HFFc6 (cell line): ENCODE measurements around the gene MIEN1. TPM values are rescaled to one million over a fixed set of nuclear protein-coding genes. Genes with fewer than 3 reads are reported as not detected.

Experiments
- DNase-seq: peaks from one replicate; pipeline ENCODE4 v3.0.0-alpha.2; 2018
- H3K27ac Mint-ChIP-seq: 2 replicates; pipeline ENCODE4 v1.8.0; 2020; ENCODE audit warnings: mild to moderate bottlenecking, mixed read lengths
- H3K27me3 Mint-ChIP-seq: 2 replicates; pipeline ENCODE4 v1.8.0; 2021; ENCODE audit warnings: mild to moderate bottlenecking, moderate library complexity, mixed read lengths; ENCODE audit not compliant: insufficient read depth
- H3K36me3 Mint-ChIP-seq: 2 replicates; pipeline ENCODE4 v1.8.0; 2021; ENCODE audit warnings: low read depth, mixed read lengths
- H3K4me1 Mint-ChIP-seq: 2 replicates; pipeline ENCODE4 v1.8.0; 2020; ENCODE audit warnings: low read depth, mixed read lengths
- H3K4me3 Mint-ChIP-seq: 2 replicates; pipeline ENCODE4 v1.8.0; 2020; ENCODE audit warnings: mild to moderate bottlenecking, moderate library complexity, mixed read lengths
- H3K9me3 Mint-ChIP-seq: 2 replicates; pipeline ENCODE4 v1.8.0; 2020; ENCODE audit warnings: mild to moderate bottlenecking, mixed read lengths
- total RNA-seq, 6 experiments: library from RNA; stranded (reverse); fragmentation: NEBNext Ultra II Directional; extraction: Animal tissue kit (Norgen Biotek cat#: 25700); gene quantifications; 2 replicates in 1 of 6; 3 replicates in 5 of 6; pipeline ENCODE4 v1.2.3, GENCODE V29; 2021
- TF ChIP-seq, protein P1 (sequence below): fragments of 200-600 bp; sonication (generic); IDR thresholded peaks from 2 replicates; pipeline ENCODE4 v1.5.0; 2021; ENCODE audit warnings: antibody characterized with exemption, mild to moderate bottlenecking

The MIEN1 gene
- total RNA-seq, 6 experiments from 2014 or later = 56.9 to 70.3 (median 66.0) TPM

DNA sequence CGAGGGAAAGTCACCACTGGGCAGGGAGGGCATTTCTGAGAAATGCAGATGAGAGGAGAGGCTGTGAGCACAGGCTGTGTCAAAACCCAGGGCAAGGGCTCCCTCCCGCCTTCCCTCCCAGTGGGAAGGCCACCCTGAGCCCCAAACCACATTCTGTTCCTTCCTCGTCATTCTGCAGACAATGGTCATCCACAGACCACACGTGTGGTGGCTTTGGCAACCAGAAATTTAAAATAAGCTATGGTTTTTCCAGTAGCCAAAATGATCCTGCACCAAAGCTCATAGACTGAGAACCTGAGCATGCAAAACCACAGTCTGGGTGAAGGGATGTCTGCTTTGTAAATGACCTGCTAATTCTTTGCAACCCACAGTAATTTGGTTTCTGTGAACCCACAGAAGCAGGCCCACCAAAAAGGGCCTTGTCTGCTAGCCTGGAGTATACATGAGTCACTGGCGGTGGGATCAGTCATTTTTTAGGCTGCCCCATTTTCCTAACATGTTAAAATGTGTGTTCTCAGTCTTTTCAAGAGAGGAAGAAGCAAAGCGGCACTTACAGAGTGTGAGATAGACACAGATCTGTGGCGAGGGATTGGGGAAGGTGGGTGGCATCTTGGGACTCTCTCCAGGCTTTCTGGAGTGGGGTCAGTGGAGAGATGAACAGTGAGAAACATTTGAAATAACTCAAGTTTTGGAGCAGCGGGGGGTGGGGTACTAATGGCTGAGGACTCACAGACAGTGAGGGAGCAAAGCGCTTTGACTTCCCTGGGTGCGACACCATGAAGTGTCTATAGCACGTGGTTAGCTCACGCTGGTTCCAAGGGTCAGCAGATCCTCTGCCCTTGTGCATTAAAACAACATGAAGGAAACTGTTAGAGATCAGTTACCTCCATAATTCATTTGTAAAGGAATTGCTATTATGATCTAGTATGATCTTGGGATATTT, 27.9 kb upstream of the MIEN1 start:
- peaks cover 42% of the 10 kb centered on the region for H3K27me3 Mint-ChIP-seq
- H3K4me3 Mint-ChIP-seq = no peak overlapping the region
- TF ChIP-seq, protein P1, sequence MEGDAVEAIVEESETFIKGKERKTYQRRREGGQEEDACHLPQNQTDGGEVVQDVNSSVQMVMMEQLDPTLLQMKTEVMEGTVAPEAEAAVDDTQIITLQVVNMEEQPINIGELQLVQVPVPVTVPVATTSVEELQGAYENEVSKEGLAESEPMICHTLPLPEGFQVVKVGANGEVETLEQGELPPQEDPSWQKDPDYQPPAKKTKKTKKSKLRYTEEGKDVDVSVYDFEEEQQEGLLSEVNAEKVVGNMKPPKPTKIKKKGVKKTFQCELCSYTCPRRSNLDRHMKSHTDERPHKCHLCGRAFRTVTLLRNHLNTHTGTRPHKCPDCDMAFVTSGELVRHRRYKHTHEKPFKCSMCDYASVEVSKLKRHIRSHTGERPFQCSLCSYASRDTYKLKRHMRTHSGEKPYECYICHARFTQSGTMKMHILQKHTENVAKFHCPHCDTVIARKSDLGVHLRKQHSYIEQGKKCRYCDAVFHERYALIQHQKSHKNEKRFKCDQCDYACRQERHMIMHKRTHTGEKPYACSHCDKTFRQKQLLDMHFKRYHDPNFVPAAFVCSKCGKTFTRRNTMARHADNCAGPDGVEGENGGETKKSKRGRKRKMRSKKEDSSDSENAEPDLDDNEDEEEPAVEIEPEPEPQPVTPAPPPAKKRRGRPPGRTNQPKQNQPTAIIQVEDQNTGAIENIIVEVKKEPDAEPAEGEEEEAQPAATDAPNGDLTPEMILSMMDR = no peak
- H3K4me1 Mint-ChIP-seq = peaks cover 11% of the 10 kb centered on the region
- H3K9me3 Mint-ChIP-seq = no peaks in the 10 kb centered on the region
- H3K36me3 Mint-ChIP-seq = no peaks in the 10 kb centered on the region
- no peak for DNase-seq
- no peak overlapping the region for H3K27ac Mint-ChIP-seq

- Mint-ChIP-seq H3K4me1 (peaks cover under 1% of the 10 kb centered on the region; the same call in 1 of the 2 replicates), H3K9me3 (no peaks in the 10 kb centered on the region), H3K4me3 (no peak overlapping the region), H3K27ac (no peak overlapping the region), H3K36me3 (no peaks in the 10 kb centered on the region), H3K27me3 (peaks cover 40% of the 10 kb centered on the region)
- TF ChIP-seq, protein P1 = no peak
- no peak for DNase-seq
Observed at GRCh38 chr17:39757176-39757662, 26.9 kb upstream of the MIEN1 start.

GRCh38 chr17:39756380-39757079, 26.2 kb upstream of the MIEN1 start:
- TF ChIP-seq, protein P1 = no peak
- H3K27ac Mint-ChIP-seq = no peak overlapping the region
- peaks cover 42% of the 10 kb centered on the region for H3K27me3 Mint-ChIP-seq
- no peaks in the 10 kb centered on the region for H3K36me3 Mint-ChIP-seq
- no peaks in the 10 kb centered on the region for H3K9me3 Mint-ChIP-seq
- H3K4me1 Mint-ChIP-seq = no peaks in the 10 kb centered on the region
- H3K4me3 Mint-ChIP-seq = no peak overlapping the region
- no peak for DNase-seq

DNA sequence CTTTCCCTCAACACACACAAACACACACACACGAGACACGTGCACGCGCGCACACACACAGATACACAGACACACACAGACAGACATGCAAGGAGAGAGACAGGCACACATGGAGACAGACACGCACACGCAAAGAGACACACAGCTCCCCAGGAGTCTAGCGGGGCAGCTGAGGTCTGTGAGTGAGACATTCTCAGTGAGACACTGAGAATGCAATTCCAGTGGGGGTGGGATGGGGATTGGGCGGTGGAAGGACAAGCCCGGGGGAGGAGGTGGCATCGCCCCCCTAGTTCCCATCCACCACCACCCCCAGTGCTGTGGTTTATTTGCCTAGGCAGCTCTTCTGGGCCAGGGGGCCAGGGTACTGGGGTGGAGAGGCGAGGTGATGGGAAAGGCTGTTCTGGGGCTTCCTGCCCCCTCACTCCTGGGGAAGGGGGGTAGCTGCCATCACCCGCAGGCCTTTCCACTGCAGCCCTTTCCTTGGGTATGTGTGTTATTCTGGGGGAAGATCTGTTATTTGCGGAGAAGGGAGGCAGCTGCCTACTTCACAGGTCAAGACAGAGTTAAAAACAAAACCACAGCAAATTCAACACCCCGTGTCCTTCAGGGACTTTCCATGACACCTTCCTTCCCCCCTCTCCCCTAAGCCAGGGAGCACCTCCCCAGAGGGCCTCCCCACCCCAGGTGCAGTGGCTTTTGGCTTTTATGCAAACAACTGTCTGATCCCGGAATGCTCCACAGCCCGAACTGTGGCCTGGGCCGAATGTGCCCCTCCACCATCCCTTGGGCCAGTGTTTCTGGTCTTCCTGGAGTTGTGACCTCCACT, 25.4 kb upstream of the MIEN1 start:
- Mint-ChIP-seq H3K36me3 (no peaks in the 10 kb centered on the region), H3K27me3 (peaks cover 38% of the 10 kb centered on the region), H3K4me1 (no peaks in the 10 kb centered on the region), H3K27ac (no peak overlapping the region; the same call in 1 of the 2 replicates), H3K4me3 (peak overlapping the region; percentile 65; the same call in 1 of the 2 replicates), H3K9me3 (no peaks in the 10 kb centered on the region)
- TF ChIP-seq, protein P1 = no peak
- DNase-seq = no peak
